Neural cell (in vitro differentiated cells): ENCODE results near the gene ATF7. TPM values are rescaled to one million over a fixed set of nuclear protein-coding genes. Genes with fewer than 3 reads are reported as not detected.

ENCODE experiments used
- H2AFZ ChIP-seq: fragments of 200-600, 300-800 bp; sonication (generic), shearing (Covaris generic); 2 replicates; pipeline ENCODE4 v1.6.0; 2014; ENCODE audit warnings: low read depth, mild to moderate bottlenecking, antibody characterized with exemption, low read length, moderate library complexity
- H3F3A ChIP-seq: fragments of 200-600 bp; shearing (Covaris generic); 2 replicates; pipeline ENCODE4 v1.6.1; 2016; ENCODE audit warnings: mild to moderate bottlenecking, moderate library complexity, mixed read lengths, antibody characterized with exemption, low read length; ENCODE audit not compliant: insufficient read depth, poor library complexity, severe bottlenecking
- H3K27ac ChIP-seq: fragments of 200-600, 300-800 bp; sonication (generic), shearing (Covaris generic); 2 replicates; pipeline ENCODE4 v1.5.1; 2014; ENCODE audit warnings: mild to moderate bottlenecking, low read length, moderate library complexity
- H3K27me3 ChIP-seq: fragments of 300-800, 200-600 bp; sonication (generic), shearing (Covaris generic); 2 replicates; pipeline ENCODE4 v1.6.0; 2014; ENCODE audit warnings: mild to moderate bottlenecking, low read depth, low read length, moderate library complexity; ENCODE audit not compliant: insufficient read depth
- H3K36me3 ChIP-seq: fragments of 300-800, 200-600 bp; sonication (generic), shearing (Covaris generic); 2 replicates; pipeline ENCODE4 v1.5.1; 2014; ENCODE audit warnings: mild to moderate bottlenecking, antibody characterized with exemption, low read length, moderate library complexity; ENCODE audit not compliant: insufficient read depth
- H3K4me2 ChIP-seq: fragments of 300-800, 200-600 bp; sonication (generic), shearing (Covaris generic); 2 replicates; pipeline ENCODE4 v1.6.0; 2014; ENCODE audit warnings: mild to moderate bottlenecking, low read length
- H3K4me3 ChIP-seq: fragments of 300-800, 200-600 bp; sonication (generic), shearing (Covaris generic); 2 replicates; pipeline ENCODE4 v1.5.1; 2014; ENCODE audit warnings: mild to moderate bottlenecking, low read length, moderate library complexity
- H3K79me2 ChIP-seq: fragments of 200-600 bp; shearing (Covaris generic); replicated peaks from 2 replicates; pipeline ENCODE4 v1.6.0; 2014; ENCODE audit warnings: mild to moderate bottlenecking, low read length, moderate library complexity; ENCODE audit not compliant: insufficient read depth
- H3K9ac ChIP-seq: fragments of 300-800, 200-600 bp; sonication (generic), shearing (Covaris generic); 2 replicates; pipeline ENCODE4 v1.6.1; 2016; ENCODE audit warnings: mild to moderate bottlenecking, low read length, mixed read lengths
- H3K9me2 ChIP-seq: fragments of 200-600 bp; shearing (Covaris generic); 2 replicates; pipeline ENCODE4 v1.6.1; 2016; ENCODE audit warnings: mild to moderate bottlenecking, low read length, mixed read lengths; ENCODE audit not compliant: insufficient read depth
- H3K9me3 ChIP-seq: fragments of 200-600, 300-800 bp; sonication (generic), shearing (Covaris generic); 2 replicates; pipeline ENCODE4 v1.6.1; 2016; ENCODE audit warnings: mild to moderate bottlenecking, mixed run types, low read length, moderate library complexity, mixed read lengths
- H4K20me1 ChIP-seq: fragments of 200-600 bp; shearing (Covaris generic); 2 replicates; pipeline ENCODE4 v1.6.1; 2016; ENCODE audit warnings: mild to moderate bottlenecking, mixed run types; ENCODE audit not compliant: insufficient read depth
- CTCF ChIP-seq: fragments of 450-650 bp; IDR thresholded peaks from 2 replicates; pipeline ENCODE4 v1.5.1; 2014; ENCODE audit warnings: antibody characterized with exemption, mild to moderate bottlenecking, moderate library complexity; ENCODE audit not compliant: poor library complexity, severe bottlenecking
- EP300 ChIP-seq: fragments of 450-650 bp; conservative IDR thresholded peaks from 2 replicates; pipeline ENCODE4 v1.6.1; 2014; ENCODE audit warnings: antibody characterized with exemption, mild to moderate bottlenecking, moderate library complexity; ENCODE audit not compliant: poor library complexity, severe bottlenecking
- EZH2 ChIP-seq: fragments of 200-600, 300-800 bp; shearing (Covaris generic), sonication (generic); IDR thresholded peaks from 2 replicates; pipeline ENCODE4 v1.6.1; 2014; ENCODE audit warnings: antibody characterized with exemption, low read length, borderline replicate concordance, mild to moderate bottlenecking; ENCODE audit not compliant: insufficient read depth, poor library complexity, severe bottlenecking
- MXI1 ChIP-seq: fragments of 450-650 bp; conservative IDR thresholded peaks from 2 replicates; pipeline ENCODE4 v1.6.1; 2014; ENCODE audit warnings: antibody characterized with exemption, mild to moderate bottlenecking; ENCODE audit not compliant: poor library complexity, severe bottlenecking
- POLR2AphosphoS5 ChIP-seq: IDR thresholded peaks from 2 replicates; pipeline ENCODE4 v1.6.1; 2012
- RAD21 ChIP-seq: fragments of 450-650 bp; conservative IDR thresholded peaks from 2 replicates; pipeline ENCODE4 v1.6.1; 2014; ENCODE audit warnings: antibody characterized with exemption, mild to moderate bottlenecking, moderate library complexity
- REST ChIP-seq: IDR thresholded peaks from 2 replicates; pipeline ENCODE4 v1.6.1; 2012; ENCODE audit warnings: borderline replicate concordance
- SMC3 ChIP-seq: fragments of 450-650 bp; conservative IDR thresholded peaks from 2 replicates; pipeline ENCODE4 v1.6.1; 2014; ENCODE audit warnings: antibody characterized with exemption, mild to moderate bottlenecking, moderate library complexity; ENCODE audit not compliant: poor library complexity
- TAF1 ChIP-seq: IDR thresholded peaks from 2 replicates; pipeline ENCODE4 v1.6.1; 2012; ENCODE audit warnings: low read depth
- polyA plus RNA-seq: library from polyadenylated mRNA; depleted of rRNA; stranded (reverse); fragments of >200 nt; gene quantifications from 2 replicates; pipeline ENCODE4 v1.2.3, GENCODE V29; 2014

ATF7 gene
- polyA plus RNA-seq, 1 donor from 2014 or later, result 6.3 TPM

GRCh38 chr12:53492830-53493609 is 133.2 kb downstream of the ATF7 start:
- peak; percentile 72 for TF ChIP-seq TAF1
- TF ChIP-seq MXI1, result peak; percentile 72
- TF ChIP-seq RAD21, result no peak
- TF ChIP-seq POLR2AphosphoS5, result peak; percentile 94
- Histone ChIP-seq H3K36me3 (peaks cover 3% of the 10 kb centered on the region), H2AFZ (peak overlapping the region; percentile 40), H3K9me3 (no peaks in the 10 kb centered on the region), H3K79me2 (peaks cover 52% of the 10 kb centered on the region), H3K4me3 (peak overlapping the region; percentile 70), H3K9ac (peak overlapping the region; percentile 95), H4K20me1 (no peaks in the 10 kb centered on the region), H3K27me3 (no peaks in the 10 kb centered on the region), H3K9me2 (no peaks in the 10 kb centered on the region), H3K27ac (peak overlapping the region; percentile 96), H3K4me2 (peak overlapping the region; percentile 98), H3F3A (no peaks in the 10 kb centered on the region)

GRCh38 chr12:53492188-53492587 is 134.0 kb downstream of the ATF7 start:
- peak overlapping the region; percentile 95 for H3K9ac ChIP-seq

More at GRCh38 chr12:53492188-53492587, 134.0 kb downstream of the ATF7 start:
- Histone ChIP-seq H3K4me2 (peak overlapping the region; percentile 88), H3K27ac (peak overlapping the region; percentile 96), H3F3A (no peaks in the 10 kb centered on the region), H3K36me3 (no peaks in the 10 kb centered on the region), H2AFZ (no peak overlapping the region), H3K9me3 (no peaks in the 10 kb centered on the region), H3K4me3 (peak overlapping the region; percentile 70), H3K27me3 (no peaks in the 10 kb centered on the region), H3K79me2 (peaks cover 51% of the 10 kb centered on the region), H3K9me2 (no peaks in the 10 kb centered on the region), H4K20me1 (peaks cover 4% of the 10 kb centered on the region)
- TF ChIP-seq SMC3, result no peak
- TF ChIP-seq MXI1, result no peak
- no peak for TF ChIP-seq CTCF
- TF ChIP-seq EZH2, result no peak
- no peak for TF ChIP-seq POLR2AphosphoS5
- TF ChIP-seq RAD21, result no peak
- TF ChIP-seq TAF1, result no peak
- TF ChIP-seq EP300, result no peak
- TF ChIP-seq REST, result no peak
